Measurements from ENCODE around the gene SNX19.
A peak's percentile ranks its signal among the peaks of the same experiment; 100 is the strongest.

SNX19 gene

GRCh38 chr11:130905512-130905911 lies 10.8 kb downstream of the SNX19 start:
- peaks cover 70 to 95% of the 10 kb centered on the region in 2 donors for H3K36me3 ChIP-seq (ENCODE audit: control insufficient read depth in 1 of 2, insufficient read depth in 2 of 2, low read length in 2 of 2)
- H3K9me3 ChIP-seq (ENCODE audit: control insufficient read depth in 1 of 2, low read length in 2 of 2): no peaks in the 10 kb centered on the region
- no peak overlapping the region for H3K4me3 ChIP-seq (ENCODE audit: low read depth in 1 of 2, low read length in 2 of 2)
- peaks cover 0 to 12% of the 10 kb centered on the region in 2 donors for H3K4me1 ChIP-seq (ENCODE audit: control insufficient read depth in 1 of 2, insufficient read depth in 2 of 2, low read length in 2 of 2)
- H3K27ac ChIP-seq (ENCODE audit: low read length): no peak overlapping the region
- no peaks in the 10 kb centered on the region for H3K27me3 ChIP-seq (ENCODE audit: low read depth, low read length)

DNA sequence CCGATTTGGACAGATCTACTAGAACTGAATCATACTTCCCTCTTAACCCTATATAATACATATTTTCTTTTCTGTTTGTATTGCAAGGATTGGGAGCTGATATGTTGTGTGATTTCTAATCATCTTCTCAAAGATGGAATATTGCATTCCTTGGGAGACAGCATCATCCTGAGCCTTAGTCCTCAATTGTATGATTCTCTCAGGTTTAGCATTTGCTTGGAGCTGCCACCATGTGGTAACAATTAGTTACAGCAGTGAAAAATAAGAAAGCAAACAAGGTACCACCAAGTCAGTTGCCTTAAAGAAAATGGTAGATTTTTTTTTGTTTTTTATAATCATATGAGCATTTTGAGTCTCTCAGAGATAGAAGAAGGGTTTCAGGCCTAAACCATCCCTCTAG lies 11.9 kb downstream of the SNX19 start:
- Histone ChIP-seq H3K4me1 (ENCODE audit: control insufficient read depth in 1 of 2, insufficient read depth in 2 of 2, low read length in 2 of 2) (peaks cover 0 to 12% of the 10 kb centered on the region in 2 donors), H3K36me3 (ENCODE audit: control insufficient read depth in 1 of 2, insufficient read depth in 2 of 2, low read length in 2 of 2) (peaks cover 73 to 95% of the 10 kb centered on the region in 2 donors), H3K4me3 (ENCODE audit: low read depth in 1 of 2, low read length in 2 of 2) (no peak overlapping the region), H3K27me3 (ENCODE audit: low read depth, low read length) (no peaks in the 10 kb centered on the region), H3K27ac (ENCODE audit: low read length) (no peak overlapping the region), H3K9me3 (ENCODE audit: control insufficient read depth in 1 of 2, low read length in 2 of 2) (no peaks in the 10 kb centered on the region)

DNA sequence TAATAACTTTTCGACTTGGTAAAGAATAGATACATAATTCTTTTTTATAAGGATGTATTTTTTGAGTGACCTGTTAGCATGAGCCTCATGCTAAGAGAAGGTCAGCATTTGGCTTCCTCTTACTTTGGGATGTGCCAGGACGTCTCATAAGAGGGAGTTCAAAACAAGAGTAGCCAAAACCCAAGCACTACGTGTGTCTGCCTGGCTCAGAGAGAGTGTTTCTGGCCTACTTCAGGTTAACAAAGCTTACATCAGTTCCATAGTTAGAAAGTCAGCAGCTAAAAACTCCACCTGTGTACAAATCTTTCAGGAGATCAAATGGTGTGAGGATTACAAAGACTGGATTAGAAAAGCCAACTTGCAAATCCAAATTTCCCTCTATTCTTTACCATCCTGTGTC lies 13.9 kb downstream of the SNX19 start:
- Histone ChIP-seq H3K36me3 (ENCODE audit: control insufficient read depth in 1 of 2, insufficient read depth in 2 of 2, low read length in 2 of 2) (peaks cover 75 to 78% of the 10 kb centered on the region in 2 donors), H3K4me3 (ENCODE audit: low read depth in 1 of 2, low read length in 2 of 2) (no peak overlapping the region), H3K4me1 (ENCODE audit: control insufficient read depth in 1 of 2, insufficient read depth in 2 of 2, low read length in 2 of 2) (peaks cover 6 to 18% of the 10 kb centered on the region in 2 donors), H3K27me3 (ENCODE audit: low read depth, low read length) (no peaks in the 10 kb centered on the region), H3K27ac (ENCODE audit: low read length) (no peak overlapping the region), H3K9me3 (ENCODE audit: control insufficient read depth in 1 of 2, low read length in 2 of 2) (no peaks in the 10 kb centered on the region)

- no peak overlapping the region for H3K4me3 ChIP-seq (ENCODE audit: low read depth in 1 of 2, low read length in 2 of 2)
- H3K36me3 ChIP-seq (ENCODE audit: control insufficient read depth in 1 of 2, insufficient read depth in 2 of 2, low read length in 2 of 2): peaks cover 53 to 62% of the 10 kb centered on the region in 2 donors
- no peaks in the 10 kb centered on the region for H3K9me3 ChIP-seq (ENCODE audit: control insufficient read depth in 1 of 2, low read length in 2 of 2)
- H3K27ac ChIP-seq (ENCODE audit: low read length): peak overlapping the region; percentile 3
- H3K4me1 ChIP-seq (ENCODE audit: control insufficient read depth in 1 of 2, insufficient read depth in 2 of 2, low read length in 2 of 2): peaks cover 6 to 43% of the 10 kb centered on the region in 2 donors
- H3K27me3 ChIP-seq (ENCODE audit: low read depth, low read length): no peaks in the 10 kb centered on the region
Observed at GRCh38 chr11:130899106-130899505, 17.2 kb downstream of the SNX19 start.

DNA sequence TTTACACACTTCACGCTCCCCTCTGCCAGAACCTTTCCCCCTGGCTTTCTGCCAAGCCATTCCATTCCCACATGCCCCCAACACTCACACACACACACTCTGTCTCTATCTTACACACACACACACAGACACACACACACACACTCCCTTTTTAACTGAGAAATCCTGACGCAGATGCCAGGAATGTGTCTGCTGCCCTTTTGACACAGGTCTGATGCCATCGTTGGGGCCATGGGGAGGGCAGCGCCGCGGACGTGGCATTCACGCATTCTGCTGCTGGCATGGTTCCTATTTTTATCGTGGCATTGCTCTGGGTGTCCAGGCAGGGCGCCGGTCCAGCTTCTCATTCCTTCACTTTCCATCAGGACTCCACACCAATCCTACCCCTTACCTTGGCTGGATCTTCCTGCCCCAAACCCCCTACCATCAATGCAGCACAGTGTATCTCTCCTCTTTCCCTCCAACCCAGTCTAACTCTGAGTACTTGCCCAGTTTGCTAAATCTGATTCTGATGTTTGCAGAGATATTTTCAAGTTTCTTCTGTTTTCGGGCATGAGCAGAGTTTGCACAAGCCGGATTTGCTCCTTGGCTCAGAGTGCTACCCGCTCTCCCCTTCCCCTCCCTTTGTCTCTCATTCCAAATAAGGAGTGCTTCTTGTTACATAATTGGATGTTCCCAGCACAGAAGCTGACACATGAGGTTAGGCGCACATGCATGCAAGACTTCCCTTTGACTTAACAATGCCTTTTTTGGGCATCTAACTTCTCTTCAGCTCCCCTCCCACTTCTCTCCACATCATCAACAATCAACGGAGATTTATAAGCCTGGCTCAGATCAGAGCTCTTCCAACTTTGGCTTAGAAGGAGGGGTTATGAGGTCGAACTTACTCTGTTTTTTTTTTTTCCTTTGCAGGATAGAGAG lies 18.8 kb downstream of the SNX19 start:
- peak overlapping the region in 1 of 2 donors; percentile 43 for H3K4me3 ChIP-seq (ENCODE audit: low read depth in 1 of 2, low read length in 2 of 2)
- H3K27me3 ChIP-seq (ENCODE audit: low read depth, low read length): no peaks in the 10 kb centered on the region
- peaks cover 6 to 41% of the 10 kb centered on the region in 2 donors for H3K4me1 ChIP-seq (ENCODE audit: control insufficient read depth in 1 of 2, insufficient read depth in 2 of 2, low read length in 2 of 2)
- peaks cover 54 to 59% of the 10 kb centered on the region in 2 donors for H3K36me3 ChIP-seq (ENCODE audit: control insufficient read depth in 1 of 2, insufficient read depth in 2 of 2, low read length in 2 of 2)
- H3K9me3 ChIP-seq (ENCODE audit: control insufficient read depth in 1 of 2, low read length in 2 of 2): no peaks in the 10 kb centered on the region
- H3K27ac ChIP-seq (ENCODE audit: low read length): peak overlapping the region; percentile 88

DNA sequence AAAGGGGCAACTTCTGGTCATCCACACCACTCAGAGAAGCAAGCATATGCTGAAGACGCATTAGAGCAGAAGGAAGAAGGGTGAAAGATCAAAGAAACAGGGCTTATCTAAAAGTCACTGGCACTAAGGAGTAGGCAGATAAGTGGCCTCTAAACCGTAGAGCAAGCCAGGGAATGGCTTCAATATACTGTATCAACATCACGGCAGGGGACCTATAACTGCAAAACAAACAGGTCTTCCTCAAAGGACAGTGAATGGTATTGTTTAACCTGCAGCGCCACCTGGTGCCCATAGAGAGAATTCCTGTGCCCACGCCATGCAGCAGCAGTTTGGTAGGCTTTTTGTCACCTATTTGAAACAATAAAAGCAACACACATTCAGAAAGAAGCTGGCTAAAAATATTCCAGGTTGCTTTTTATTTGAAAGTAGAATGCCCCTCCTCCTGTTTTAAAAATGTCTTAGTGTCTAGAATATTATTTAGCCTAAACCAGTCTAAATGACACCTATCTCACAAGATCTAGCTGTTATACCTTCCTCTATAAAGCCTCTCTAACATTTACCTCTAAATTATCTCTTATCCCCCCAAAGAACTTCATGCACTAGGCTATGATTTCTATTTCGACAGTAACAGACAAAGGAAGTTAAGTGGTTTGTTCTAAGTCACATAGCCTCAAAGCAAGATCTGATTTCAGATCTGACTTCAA lies 21.8 kb downstream of the SNX19 start:
- no peak overlapping the region for H3K4me3 ChIP-seq (ENCODE audit: low read depth in 1 of 2, low read length in 2 of 2)
- H3K4me1 ChIP-seq (ENCODE audit: control insufficient read depth in 1 of 2, insufficient read depth in 2 of 2, low read length in 2 of 2): peaks cover 6 to 46% of the 10 kb centered on the region in 2 donors
- H3K9me3 ChIP-seq (ENCODE audit: control insufficient read depth in 1 of 2, low read length in 2 of 2): no peaks in the 10 kb centered on the region
- peak overlapping the region; percentile 10 for H3K27ac ChIP-seq (ENCODE audit: low read length)
- H3K36me3 ChIP-seq (ENCODE audit: control insufficient read depth in 1 of 2, insufficient read depth in 2 of 2, low read length in 2 of 2): peaks cover 25 to 30% of the 10 kb centered on the region in 2 donors
- no peaks in the 10 kb centered on the region for H3K27me3 ChIP-seq (ENCODE audit: low read depth, low read length)

DNA sequence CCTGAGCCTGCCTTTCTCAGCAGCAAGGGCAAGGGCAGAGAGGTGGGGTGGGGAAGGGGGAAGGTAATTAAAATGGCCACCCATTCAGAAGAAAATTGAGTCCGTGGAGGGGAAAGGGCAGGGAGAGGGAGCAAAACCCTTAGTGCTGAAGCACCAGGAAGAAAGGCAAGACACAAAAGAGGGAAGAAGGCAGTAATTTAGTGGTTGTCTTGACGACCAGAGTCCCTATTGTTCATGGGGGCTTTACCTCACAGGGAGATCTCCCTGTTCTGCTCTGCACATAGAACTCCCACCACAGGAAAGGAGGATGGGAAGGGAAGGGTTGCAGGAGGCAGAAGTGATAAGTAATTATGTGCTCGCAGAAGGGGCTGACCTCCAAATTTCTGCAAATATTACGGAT lies 23.4 kb downstream of the SNX19 start:
- H3K36me3 ChIP-seq (ENCODE audit: control insufficient read depth in 1 of 2, insufficient read depth in 2 of 2, low read length in 2 of 2): peaks cover 15 to 26% of the 10 kb centered on the region in 2 donors

DNA sequence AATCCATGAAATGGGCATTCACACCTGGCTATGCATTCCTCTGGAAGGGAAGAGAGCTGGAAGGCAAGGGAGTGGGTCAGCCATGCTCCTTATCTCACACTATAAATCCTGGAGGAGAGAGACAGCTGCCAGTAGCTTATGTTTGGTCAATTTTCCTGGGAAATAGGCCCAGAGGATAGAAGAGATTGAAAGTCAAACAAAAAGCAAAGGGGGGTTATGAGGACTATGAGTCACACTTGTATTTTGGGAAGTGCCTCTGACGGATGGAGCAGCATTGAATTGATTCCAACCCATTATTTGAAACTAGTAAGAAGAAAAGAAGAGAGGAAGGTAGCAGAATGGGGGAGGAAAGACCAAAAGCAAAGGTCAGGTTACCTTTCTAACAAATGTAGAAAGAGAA lies 25.0 kb downstream of the SNX19 start:
- no peak overlapping the region for H3K4me3 ChIP-seq (ENCODE audit: low read depth in 1 of 2, low read length in 2 of 2)
- H3K27ac ChIP-seq (ENCODE audit: low read length): no peak overlapping the region
- no peaks in the 10 kb centered on the region for H3K27me3 ChIP-seq (ENCODE audit: low read depth, low read length)
- peaks cover 0 to 37% of the 10 kb centered on the region in 2 donors for H3K4me1 ChIP-seq (ENCODE audit: control insufficient read depth in 1 of 2, insufficient read depth in 2 of 2, low read length in 2 of 2)
- no peaks in the 10 kb centered on the region for H3K9me3 ChIP-seq (ENCODE audit: control insufficient read depth in 1 of 2, low read length in 2 of 2)
- H3K36me3 ChIP-seq (ENCODE audit: control insufficient read depth in 1 of 2, insufficient read depth in 2 of 2, low read length in 2 of 2): peaks cover 14 to 30% of the 10 kb centered on the region in 2 donors

More for the DNA sequence above, 23.4 kb downstream of the SNX19 start:
- no peak overlapping the region for H3K27ac ChIP-seq (ENCODE audit: low read length)
- no peaks in the 10 kb centered on the region for H3K27me3 ChIP-seq (ENCODE audit: low read depth, low read length)
- H3K4me3 ChIP-seq (ENCODE audit: low read depth in 1 of 2, low read length in 2 of 2): no peak overlapping the region
- peaks cover 0 to 38% of the 10 kb centered on the region in 2 donors for H3K4me1 ChIP-seq (ENCODE audit: control insufficient read depth in 1 of 2, insufficient read depth in 2 of 2, low read length in 2 of 2)
- no peaks in the 10 kb centered on the region for H3K9me3 ChIP-seq (ENCODE audit: control insufficient read depth in 1 of 2, low read length in 2 of 2)

GRCh38 chr11:130890039-130890745 lies 26.1 kb downstream of the SNX19 start:
- Histone ChIP-seq H3K9me3 (ENCODE audit: control insufficient read depth in 1 of 2, low read length in 2 of 2) (no peaks in the 10 kb centered on the region), H3K4me3 (ENCODE audit: low read depth in 1 of 2, low read length in 2 of 2) (no peak overlapping the region), H3K36me3 (ENCODE audit: control insufficient read depth in 1 of 2, insufficient read depth in 2 of 2, low read length in 2 of 2) (peaks cover 18 to 24% of the 10 kb centered on the region in 2 donors), H3K27me3 (ENCODE audit: low read depth, low read length) (no peaks in the 10 kb centered on the region), H3K4me1 (ENCODE audit: control insufficient read depth in 1 of 2, insufficient read depth in 2 of 2, low read length in 2 of 2) (peaks cover 0 to 28% of the 10 kb centered on the region in 2 donors), H3K27ac (ENCODE audit: low read length) (no peak overlapping the region)

DNA sequence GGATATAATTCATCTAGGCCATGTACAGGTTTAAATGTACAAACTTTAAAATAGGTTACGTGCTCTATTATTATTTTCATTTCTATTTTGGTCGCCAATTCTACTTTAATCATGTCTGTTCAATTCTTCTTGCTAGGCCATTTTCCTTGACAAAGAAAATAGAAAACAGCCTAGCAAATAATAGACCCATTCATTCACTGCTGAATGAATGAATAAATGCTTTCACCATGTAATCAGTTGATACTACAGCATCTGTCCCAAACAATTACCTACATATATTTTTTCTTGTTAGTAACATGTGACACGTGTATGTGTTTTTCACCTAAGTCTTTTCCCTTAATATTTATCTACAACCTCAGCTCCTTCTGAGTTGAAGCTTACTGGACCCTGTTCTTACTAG lies 27.5 kb downstream of the SNX19 start:
- Histone ChIP-seq H3K4me1 (ENCODE audit: control insufficient read depth in 1 of 2, insufficient read depth in 2 of 2, low read length in 2 of 2) (peaks cover 0 to 14% of the 10 kb centered on the region in 2 donors), H3K27me3 (ENCODE audit: low read depth, low read length) (no peaks in the 10 kb centered on the region), H3K27ac (ENCODE audit: low read length) (no peak overlapping the region), H3K9me3 (ENCODE audit: control insufficient read depth in 1 of 2, low read length in 2 of 2) (no peaks in the 10 kb centered on the region), H3K36me3 (ENCODE audit: control insufficient read depth in 1 of 2, insufficient read depth in 2 of 2, low read length in 2 of 2) (peaks cover 17 to 18% of the 10 kb centered on the region in 2 donors), H3K4me3 (ENCODE audit: low read depth in 1 of 2, low read length in 2 of 2) (no peak overlapping the region)

DNA sequence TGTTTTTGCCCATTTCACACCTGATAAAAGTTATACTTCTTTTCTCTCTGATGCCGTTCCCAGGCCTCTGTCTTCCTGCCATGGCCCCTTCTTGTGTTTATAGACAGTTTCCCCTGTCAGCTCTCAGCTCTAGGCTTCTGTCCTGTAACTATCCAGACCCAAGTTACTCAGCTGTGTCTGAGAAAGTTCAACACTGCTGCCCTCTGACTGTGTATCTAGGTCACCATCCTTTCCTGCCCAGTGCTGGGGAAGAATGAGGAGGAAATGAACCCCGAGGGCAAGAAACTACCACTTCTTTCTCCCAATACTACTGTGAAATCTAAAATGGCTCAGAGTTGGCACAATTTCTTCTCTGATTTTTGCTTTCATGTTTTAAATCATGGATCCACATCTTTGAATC lies 29.6 kb downstream of the SNX19 start:
- H3K4me3 ChIP-seq (ENCODE audit: low read depth in 1 of 2, low read length in 2 of 2): no peak overlapping the region
- H3K4me1 ChIP-seq (ENCODE audit: control insufficient read depth in 1 of 2, insufficient read depth in 2 of 2, low read length in 2 of 2): peaks cover 0 to 13% of the 10 kb centered on the region in 2 donors
- no peaks in the 10 kb centered on the region for H3K27me3 ChIP-seq (ENCODE audit: low read depth, low read length)
- no peak overlapping the region for H3K27ac ChIP-seq (ENCODE audit: low read length)
- H3K36me3 ChIP-seq (ENCODE audit: control insufficient read depth in 1 of 2, insufficient read depth in 2 of 2, low read length in 2 of 2): peaks cover 15 to 30% of the 10 kb centered on the region in 2 donors
- H3K9me3 ChIP-seq (ENCODE audit: control insufficient read depth in 1 of 2, low read length in 2 of 2): no peaks in the 10 kb centered on the region
